Epithelial cell of esophagus (primary cell): Measurements from ENCODE around the gene CAND1.

ENCODE experiments used
- DNase-seq: peaks from one replicate; pipeline ENCODE4 v3.0.0; 2010; ENCODE audit warnings: low read depth
- H3K4me3 ChIP-seq: 2 replicates; pipeline ENCODE4 v1.5.1; 2011; ENCODE audit warnings: mild to moderate bottlenecking, low read length, control low read depth
- TF ChIP-seq, protein P1 (sequence below): IDR thresholded peaks from 2 replicates; pipeline ENCODE4 v1.5.1; 2011; ENCODE audit warnings: low read depth, mild to moderate bottlenecking, low read length, control low read depth, inconsistent platforms; ENCODE audit not compliant: insufficient read depth; ENCODE audit errors: missing control alignments

The CAND1 gene

GRCh38 chr12:67348683-67349082, 79.5 kb downstream of the CAND1 start:
- TF ChIP-seq, protein P1, sequence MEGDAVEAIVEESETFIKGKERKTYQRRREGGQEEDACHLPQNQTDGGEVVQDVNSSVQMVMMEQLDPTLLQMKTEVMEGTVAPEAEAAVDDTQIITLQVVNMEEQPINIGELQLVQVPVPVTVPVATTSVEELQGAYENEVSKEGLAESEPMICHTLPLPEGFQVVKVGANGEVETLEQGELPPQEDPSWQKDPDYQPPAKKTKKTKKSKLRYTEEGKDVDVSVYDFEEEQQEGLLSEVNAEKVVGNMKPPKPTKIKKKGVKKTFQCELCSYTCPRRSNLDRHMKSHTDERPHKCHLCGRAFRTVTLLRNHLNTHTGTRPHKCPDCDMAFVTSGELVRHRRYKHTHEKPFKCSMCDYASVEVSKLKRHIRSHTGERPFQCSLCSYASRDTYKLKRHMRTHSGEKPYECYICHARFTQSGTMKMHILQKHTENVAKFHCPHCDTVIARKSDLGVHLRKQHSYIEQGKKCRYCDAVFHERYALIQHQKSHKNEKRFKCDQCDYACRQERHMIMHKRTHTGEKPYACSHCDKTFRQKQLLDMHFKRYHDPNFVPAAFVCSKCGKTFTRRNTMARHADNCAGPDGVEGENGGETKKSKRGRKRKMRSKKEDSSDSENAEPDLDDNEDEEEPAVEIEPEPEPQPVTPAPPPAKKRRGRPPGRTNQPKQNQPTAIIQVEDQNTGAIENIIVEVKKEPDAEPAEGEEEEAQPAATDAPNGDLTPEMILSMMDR, result no peak
- no peak overlapping the region for H3K4me3 ChIP-seq
- no peak for DNase-seq

DNA sequence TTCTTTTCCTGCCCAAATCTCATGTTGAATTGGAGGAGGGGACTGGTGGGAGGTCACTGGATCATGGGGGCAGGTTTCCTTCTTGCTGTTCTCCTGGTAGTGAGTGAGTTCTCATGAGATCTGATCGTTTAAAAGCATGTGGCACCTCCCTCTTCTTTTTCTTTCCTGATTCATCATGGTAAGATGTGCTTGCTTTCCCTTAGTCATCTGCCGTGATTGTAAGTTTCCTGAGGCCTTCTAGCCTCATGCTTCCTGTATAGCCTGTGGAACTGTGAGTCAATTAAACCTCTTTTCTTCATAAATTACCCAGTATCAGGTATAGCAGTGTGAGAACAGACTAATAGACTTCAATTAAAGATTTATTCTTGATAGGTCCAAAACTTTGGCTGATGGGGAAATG, 83.5 kb downstream of the CAND1 start:
- TF ChIP-seq, protein P1, result no peak
- DNase-seq, result peak; percentile 41

DNA sequence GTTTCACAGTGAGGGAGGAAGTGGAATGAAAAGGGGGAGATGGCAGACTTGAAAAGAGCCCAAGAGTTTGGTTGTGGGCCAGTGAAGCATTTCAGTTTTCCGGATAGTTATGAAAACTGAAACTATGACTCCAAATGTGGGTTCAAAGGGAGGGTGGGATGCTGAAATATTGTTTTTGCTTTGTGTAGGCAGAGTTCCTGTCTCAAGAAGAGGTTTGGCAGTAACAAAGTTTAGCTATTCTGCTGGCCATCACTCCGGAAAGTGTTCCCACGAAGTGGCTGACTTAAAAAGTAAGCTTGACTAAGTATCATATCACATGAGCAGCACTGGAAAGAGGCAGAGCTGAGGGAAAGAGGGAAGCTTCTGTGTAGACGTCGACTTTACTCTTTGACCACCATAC, 85.2 kb downstream of the CAND1 start:
- TF ChIP-seq, protein P1, result no peak
- no peak overlapping the region for H3K4me3 ChIP-seq
- no peak for DNase-seq

More for the DNA sequence above, 83.5 kb downstream of the CAND1 start:
- H3K4me3 ChIP-seq, result no peak overlapping the region

- no peak overlapping the region for H3K4me3 ChIP-seq
- TF ChIP-seq, protein P1, result no peak
- no peak for DNase-seq
Measured at GRCh38 chr12:67354966-67355365, 85.8 kb downstream of the CAND1 start.

DNA sequence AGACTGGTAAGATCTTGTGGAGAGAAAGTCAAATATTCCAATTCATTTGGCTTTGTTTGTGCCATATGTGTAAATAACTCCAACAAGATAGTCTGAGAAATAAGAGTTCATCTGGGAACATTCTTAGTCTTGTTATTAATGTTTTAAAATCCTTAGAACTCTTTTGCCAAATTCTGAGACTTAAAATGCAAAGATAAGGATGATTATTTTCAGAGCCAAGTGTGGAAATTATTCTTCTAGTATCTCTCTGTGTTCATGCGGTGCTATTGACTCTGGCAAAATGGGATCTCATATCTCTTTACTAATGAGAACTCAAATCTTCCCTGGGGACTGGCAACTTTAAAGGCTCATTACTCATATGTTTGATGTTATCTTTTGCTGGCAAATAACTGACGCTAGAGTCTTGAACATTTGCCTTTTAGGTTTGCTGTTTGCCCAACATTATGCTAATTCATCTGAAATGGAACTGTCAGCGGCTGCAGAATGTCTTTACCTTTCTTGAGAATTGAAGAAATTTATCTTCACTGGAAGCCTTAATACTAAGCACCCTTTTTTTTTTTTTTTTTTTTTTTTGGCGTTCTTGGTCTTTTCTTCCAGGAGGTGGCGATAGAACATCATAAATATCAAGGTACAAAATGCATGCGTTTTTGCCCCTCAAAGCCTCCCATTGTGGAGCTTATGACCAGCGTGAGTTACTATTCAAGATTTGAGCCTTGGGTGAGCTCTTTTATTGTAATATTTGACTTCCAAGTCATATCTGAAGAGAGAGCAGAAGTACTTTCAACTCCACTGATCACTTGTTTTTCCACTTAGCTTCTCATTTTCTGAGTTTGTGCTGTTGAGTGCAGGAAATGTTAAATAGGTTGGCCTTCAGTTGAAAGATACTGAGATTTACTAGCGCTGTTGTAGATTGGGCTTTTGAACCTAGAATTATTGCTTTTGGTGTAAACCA, 86.5 kb downstream of the CAND1 start:
- TF ChIP-seq, protein P1, result peak; percentile 62
- no peak overlapping the region for H3K4me3 ChIP-seq
- peak; percentile 58 for DNase-seq

DNA sequence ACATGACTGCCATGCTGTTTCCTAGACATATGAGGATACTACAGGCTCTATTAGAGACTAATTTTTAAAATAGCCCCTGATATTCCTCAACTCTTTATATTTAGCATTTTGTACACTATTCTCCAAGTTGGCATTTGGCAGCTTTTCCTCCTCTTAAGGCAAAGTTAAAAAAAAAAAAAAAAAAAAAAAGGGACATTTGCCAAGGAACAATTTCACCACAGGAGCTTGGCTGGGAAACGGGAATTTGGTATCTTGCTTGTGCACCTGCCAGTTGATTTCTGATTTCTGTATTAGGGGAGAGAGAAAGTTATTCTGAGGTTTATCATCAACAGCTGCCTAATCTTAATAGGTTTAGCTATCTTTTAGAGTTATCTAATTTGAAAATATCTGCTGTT, 87.2 kb downstream of the CAND1 start:
- TF ChIP-seq, protein P1, result no peak
- no peak for DNase-seq
- H3K4me3 ChIP-seq, result no peak overlapping the region
